MCF 10A (cell line): ENCODE data around the gene SORCS1. TPM values are rescaled to one million over a fixed set of nuclear protein-coding genes. Genes with fewer than 3 reads are reported as not detected.

ENCODE experiments used
- BruUV-seq: library from RNA; stranded (reverse); fragments of 400-500 nt; replicated peaks from 2 replicates; lab custom pipeline; 2021; lab: Mats Ljungman, UMichigan
- CTCF ChIA-PET: fragments of 300-600 bp; sonication (Branson Sonifier 250); formaldehyde crosslinking; extraction: SDS; loops from one replicate; lab custom pipeline; 2021; ENCODE audit warnings: antibody characterized with exemption, inconsistent platforms; lab: Yijun Ruan, JAX
- POLR2A ChIA-PET: fragments of 300-600, 350-650 bp; sonication (Branson Sonifier 250); formaldehyde crosslinking; extraction: SDS; loops from one replicate; lab custom pipeline; 2020; ENCODE audit warnings: antibody characterized with exemption, inconsistent platforms; lab: Yijun Ruan, JAX
- DNase-seq: peaks from one replicate; pipeline ENCODE4 v3.0.0-alpha.2; 2018; ENCODE audit not compliant: unreplicated experiment
- H3K27ac Mint-ChIP-seq: one replicate; pipeline ENCODE4 v1.8.0; 2022; ENCODE audit warnings: mild to moderate bottlenecking, low read depth, mixed read lengths; ENCODE audit not compliant: unreplicated experiment
- H3K27me3 Mint-ChIP-seq: one replicate; pipeline ENCODE4 v1.8.0; 2022; ENCODE audit warnings: mixed read lengths; ENCODE audit not compliant: insufficient read depth, unreplicated experiment
- H3K36me3 Mint-ChIP-seq: one replicate; pipeline ENCODE4 v1.8.0; 2022; ENCODE audit warnings: mild to moderate bottlenecking, moderate library complexity, mixed read lengths; ENCODE audit not compliant: insufficient read depth, unreplicated experiment
- H3K4me1 Mint-ChIP-seq: one replicate; pipeline ENCODE4 v1.8.0; 2022; ENCODE audit warnings: mixed read lengths; ENCODE audit not compliant: insufficient read depth, unreplicated experiment
- H3K4me3 Mint-ChIP-seq: one replicate; pipeline ENCODE4 v1.8.0; 2022; ENCODE audit warnings: mild to moderate bottlenecking, moderate library complexity, mixed read lengths; ENCODE audit not compliant: unreplicated experiment
- H3K9me3 Mint-ChIP-seq: one replicate; pipeline ENCODE4 v1.8.0; 2022; ENCODE audit warnings: mixed read lengths; ENCODE audit not compliant: unreplicated experiment
- CTCF ChIP-seq: fragments of 200-600 bp; IDR thresholded peaks from one replicate; pipeline ENCODE4 v1.8.0; 2022; ENCODE audit warnings: antibody characterized with exemption, mild to moderate bottlenecking; ENCODE audit not compliant: unreplicated experiment
- intact Hi-C: fragments of 100-400 bp; cut with micrococcal nuclease; formaldehyde crosslinking; loops from 2 replicates; pipeline ENCODE4 v1.14.1; 2022
- total RNA-seq: library from RNA; stranded (reverse); gene quantifications from 2 replicates; pipeline ENCODE4 v1.2.3, GENCODE V29; 2022

Gene SORCS1
- total RNA-seq, 1 experiment from 2014 or later, result 0.54 TPM

DNA sequence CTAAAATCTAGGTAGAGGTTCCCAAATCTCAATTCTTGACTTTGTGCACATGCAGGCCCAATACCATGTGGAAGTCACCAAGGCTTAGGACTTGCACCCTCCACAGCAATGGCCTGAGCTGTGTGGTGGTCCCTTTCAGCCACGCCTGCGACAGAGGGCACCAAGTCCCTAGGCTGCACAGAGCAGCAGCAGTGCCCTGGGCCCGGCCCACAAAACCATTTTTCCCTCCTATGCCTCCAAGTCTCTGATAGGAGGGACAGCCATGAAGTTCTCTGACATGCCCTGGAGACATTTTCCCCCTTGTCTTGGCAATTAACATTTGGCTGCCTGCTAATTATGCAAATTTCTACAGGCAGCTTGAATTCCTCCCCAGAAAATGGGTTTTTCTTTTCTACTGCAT, 375.5 kb downstream of the SORCS1 start:
- intact Hi-C loops, result no loop called here
- ChIA-PET POLR2A (no interaction called here), CTCF (interaction anchor here (0.6 kb wide), 1 partner anchor 633 kb away, joined by 4 read pairs; no protein-coding TSS in a partner anchor)
- Mint-ChIP-seq H3K9me3 (no peaks in the 10 kb centered on the region), H3K27me3 (no peaks in the 10 kb centered on the region), H3K4me3 (no peak overlapping the region), H3K36me3 (no peaks in the 10 kb centered on the region), H3K27ac (no peak overlapping the region), H3K4me1 (peaks cover 6% of the 10 kb centered on the region)
- BruUV-seq, result no TSS peak
- no peak for DNase-seq
- TF ChIP-seq CTCF, result no peak

DNA sequence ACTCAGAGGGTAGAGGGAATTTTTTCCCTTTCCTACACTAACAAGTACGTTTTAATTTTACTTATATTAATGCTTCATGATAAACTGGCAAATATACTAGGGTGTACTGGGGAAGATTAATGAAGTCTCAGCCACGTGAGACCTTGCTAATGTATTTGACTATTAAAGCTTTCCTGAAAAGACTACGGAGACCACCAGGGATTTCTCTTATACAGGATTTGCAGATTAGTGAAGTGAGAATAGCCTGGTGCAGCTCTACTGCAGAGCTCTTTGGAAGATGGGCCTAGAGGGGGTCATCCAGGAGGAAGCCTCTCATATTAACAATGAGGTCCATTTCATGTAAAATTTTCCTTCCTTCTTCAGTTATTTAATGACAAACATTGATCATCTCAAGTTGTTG, 379.0 kb downstream of the SORCS1 start:
- POLR2A ChIA-PET, result no interaction called here
- no peak for DNase-seq
- Mint-ChIP-seq H3K27ac (no peak overlapping the region), H3K9me3 (no peaks in the 10 kb centered on the region), H3K27me3 (no peaks in the 10 kb centered on the region), H3K4me1 (no peaks in the 10 kb centered on the region), H3K4me3 (no peak overlapping the region), H3K36me3 (no peaks in the 10 kb centered on the region)
- CTCF ChIA-PET, result no interaction called here
- no TSS peak for BruUV-seq
- intact Hi-C loops, result no loop called here
- TF ChIP-seq CTCF, result no peak

DNA sequence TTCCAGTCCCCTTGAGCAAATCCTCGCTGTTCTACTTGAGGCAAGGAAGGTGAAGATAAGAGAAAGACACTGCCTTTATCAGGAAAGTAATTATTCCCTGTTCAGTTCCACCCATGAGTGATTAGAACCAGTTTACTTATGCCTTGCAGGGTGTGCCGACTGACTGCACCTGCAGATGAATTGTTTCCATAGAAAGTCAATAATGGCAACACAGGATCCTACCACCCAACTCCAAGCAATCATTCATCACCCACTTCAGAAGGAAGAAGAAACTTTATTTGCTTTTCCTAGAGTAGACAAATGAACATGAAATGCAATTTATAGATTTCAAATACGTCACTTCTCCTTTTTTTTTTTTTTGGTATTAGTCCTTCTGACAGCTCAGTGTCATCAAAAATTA, 383.9 kb downstream of the SORCS1 start:
- H3K27ac Mint-ChIP-seq, result no peak overlapping the region
- POLR2A ChIA-PET, result no interaction called here
- no peak for DNase-seq
- no peaks in the 10 kb centered on the region for H3K27me3 Mint-ChIP-seq
- no peaks in the 10 kb centered on the region for H3K9me3 Mint-ChIP-seq
- no peaks in the 10 kb centered on the region for H3K36me3 Mint-ChIP-seq
- H3K4me3 Mint-ChIP-seq, result no peak overlapping the region
- CTCF ChIA-PET, result interaction anchor here (0.6 kb wide), 1 partner anchor 18 kb away, joined by 3 read pairs; no protein-coding TSS in a partner anchor
- BruUV-seq, result no TSS peak
- intact Hi-C loops, result no loop called here
- TF ChIP-seq CTCF, result no peak
- H3K4me1 Mint-ChIP-seq, result no peaks in the 10 kb centered on the region

GRCh38 chr10:106777841-106778240, 386.7 kb downstream of the SORCS1 start:
- Mint-ChIP-seq H3K4me1 (no peaks in the 10 kb centered on the region), H3K36me3 (no peaks in the 10 kb centered on the region), H3K4me3 (no peak overlapping the region), H3K9me3 (no peaks in the 10 kb centered on the region), H3K27ac (no peak overlapping the region), H3K27me3 (no peaks in the 10 kb centered on the region)
- BruUV-seq, result no TSS peak
- no peak for DNase-seq
- intact Hi-C loops, result no loop called here
- CTCF ChIA-PET, result interaction anchor here (0.7 to 1.3 kb wide), 3 partner anchors 11 to 67 kb away, joined by 3 to 4 read pairs (median 3); no protein-coding TSS in a partner anchor
- TF ChIP-seq CTCF, result no peak
- POLR2A ChIA-PET, result no interaction called here
